ACHN (cell line): ENCODE measurements around the gene CADPS2.

Experiments
- DNase-seq: peaks from one replicate; pipeline ENCODE4 v3.0.0-alpha.2; 2015
- in situ Hi-C: cut with HindIII; loops from 2 replicates; pipeline ENCODE4 v1.10.0; 2017; ENCODE audit warnings: low sequenced_read_pairs, low pct_ligation_motif_present, low pct_unique_long_range_greater_than_20kb

The CADPS2 gene

DNA sequence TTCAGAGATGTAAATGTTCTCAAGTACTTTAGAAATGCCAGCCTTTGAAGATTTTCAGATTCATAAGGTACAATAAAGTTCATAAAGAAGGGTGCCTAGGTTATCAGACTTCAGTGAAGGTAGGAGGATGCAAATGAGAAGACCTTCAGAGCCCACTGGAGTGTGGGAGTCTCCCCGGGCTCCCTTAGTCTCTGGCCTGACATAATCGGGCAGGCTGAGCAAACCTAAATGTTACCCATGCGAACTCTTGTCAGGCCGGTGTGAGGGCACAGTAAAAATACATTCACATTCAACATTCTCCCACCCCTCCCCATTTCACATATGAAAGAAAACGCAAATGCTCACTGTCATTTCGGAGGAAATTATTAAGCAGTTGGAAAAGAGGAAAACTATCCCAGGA lies 479.1 kb downstream of the CADPS2 start:
- in situ Hi-C loops: no loop called here
- DNase-seq: no peak

DNA sequence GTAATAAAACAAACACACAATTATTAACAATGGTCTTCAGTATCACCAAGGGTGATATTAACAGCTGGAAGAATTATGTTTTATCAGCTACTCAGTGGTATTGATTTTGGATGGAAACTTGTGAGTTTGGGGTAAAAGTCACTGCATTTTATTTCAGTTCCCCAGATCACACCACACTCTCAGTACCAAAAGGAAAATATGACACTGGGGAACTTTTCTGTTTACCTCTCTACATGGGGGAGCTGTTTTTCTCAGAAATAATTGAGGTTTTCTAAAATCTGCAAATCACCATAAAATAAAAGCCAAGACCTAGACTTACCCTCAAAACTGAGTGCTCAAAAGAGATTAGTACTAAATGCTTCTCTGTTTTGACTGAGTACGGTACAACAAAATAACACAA lies 483.1 kb downstream of the CADPS2 start:
- DNase-seq: no peak
- in situ Hi-C loops: no loop called here

DNA sequence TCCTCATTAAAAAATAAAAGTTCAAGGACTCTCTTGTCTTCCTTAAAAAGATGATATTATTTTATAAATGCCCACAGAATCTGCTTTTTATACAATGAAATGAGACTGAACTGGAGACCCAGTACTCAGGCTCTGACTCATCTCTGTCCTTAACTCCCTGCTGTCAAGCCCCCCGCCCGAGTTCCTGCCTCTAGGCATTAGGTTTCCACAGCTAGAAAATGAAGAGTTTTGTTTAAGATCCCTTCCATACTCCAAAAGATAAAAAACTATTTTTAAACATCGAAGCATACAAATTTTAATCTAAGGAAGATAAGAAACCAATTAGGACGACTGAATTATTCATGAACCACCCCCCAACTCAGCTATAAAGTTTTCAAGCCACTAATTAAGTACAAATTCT lies 484.0 kb downstream of the CADPS2 start:
- in situ Hi-C loops: no loop called here
- no peak for DNase-seq

DNA sequence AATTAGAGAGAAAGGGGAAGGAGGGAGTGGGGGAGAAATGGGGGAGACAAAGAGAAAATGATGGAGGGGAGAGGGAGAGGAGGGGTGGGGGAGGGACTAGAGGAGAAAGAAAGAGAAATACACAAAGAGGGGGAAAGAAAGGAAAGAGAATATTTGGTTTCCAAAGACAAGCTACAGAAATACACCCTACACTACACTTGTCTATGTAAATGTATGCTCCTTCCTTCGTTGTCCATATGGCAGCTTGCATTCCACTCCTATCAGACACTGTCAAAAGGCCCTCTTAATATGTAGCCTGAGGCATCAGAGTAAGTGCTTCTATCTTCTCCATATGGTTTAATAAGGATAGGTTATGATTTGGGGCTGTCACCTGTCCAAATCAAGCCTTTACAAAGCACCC lies 488.9 kb downstream of the CADPS2 start:
- DNase-seq: no peak
- in situ Hi-C loops: no loop called here

DNA sequence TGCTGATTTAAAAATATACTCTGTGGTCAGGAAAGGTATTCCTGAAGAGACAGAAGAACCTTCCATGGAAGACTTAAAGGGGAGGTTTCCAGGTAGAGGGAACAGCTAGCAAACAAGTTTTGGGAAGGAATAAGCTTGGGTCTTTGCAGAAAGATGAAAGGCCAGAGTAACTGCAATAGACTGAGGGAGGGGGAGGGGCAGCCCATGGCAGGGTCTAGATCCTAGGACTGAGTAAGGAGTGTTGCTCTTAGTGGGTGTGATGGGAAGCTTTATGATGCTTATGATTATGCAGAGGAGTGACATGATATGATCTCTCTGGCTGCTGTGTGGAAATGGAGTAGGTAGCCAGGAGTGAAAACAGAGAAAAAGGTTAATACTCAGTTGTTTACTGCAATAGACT lies 491.7 kb downstream of the CADPS2 start:
- in situ Hi-C loops: no loop called here
- no peak for DNase-seq

DNA sequence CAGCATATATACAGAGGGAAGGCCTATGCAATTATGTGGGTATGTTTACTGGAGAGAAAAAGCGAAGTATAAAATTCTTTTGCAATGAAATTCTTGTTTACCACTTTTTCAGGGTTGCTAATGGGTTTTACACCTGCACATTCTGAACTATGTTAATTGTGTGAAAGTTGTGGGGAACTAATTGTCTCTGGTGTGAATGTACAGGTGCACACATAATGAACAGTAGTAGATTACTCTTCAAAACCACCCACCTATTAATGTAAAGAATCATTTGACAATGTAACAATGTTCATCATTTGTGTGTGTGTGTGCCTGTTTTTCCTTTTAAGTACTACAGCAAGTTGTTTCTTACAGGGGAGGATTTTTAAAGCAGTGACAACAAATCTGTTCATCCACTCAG lies 501.7 kb downstream of the CADPS2 start:
- DNase-seq: no peak
- in situ Hi-C loops: no loop called here

DNA sequence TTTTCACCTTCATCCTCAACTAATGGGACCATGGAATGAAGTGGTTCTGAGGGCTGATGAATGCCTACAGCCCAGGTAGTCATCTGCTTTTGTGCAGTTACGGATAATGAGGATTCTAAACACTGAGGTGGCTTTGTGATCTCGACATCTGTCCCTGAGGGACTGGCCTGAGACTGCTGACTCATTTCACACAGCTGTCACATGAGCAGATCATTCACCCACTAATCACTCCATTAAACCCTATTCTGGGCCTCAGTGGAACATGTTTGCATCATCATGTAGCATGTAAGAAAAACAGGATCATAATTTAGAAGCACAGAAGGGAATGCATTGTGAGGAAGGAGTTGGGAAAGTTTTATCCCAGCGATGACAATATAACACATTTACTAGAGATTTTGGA lies 502.3 kb downstream of the CADPS2 start:
- in situ Hi-C loops: no loop called here
- DNase-seq: no peak

DNA sequence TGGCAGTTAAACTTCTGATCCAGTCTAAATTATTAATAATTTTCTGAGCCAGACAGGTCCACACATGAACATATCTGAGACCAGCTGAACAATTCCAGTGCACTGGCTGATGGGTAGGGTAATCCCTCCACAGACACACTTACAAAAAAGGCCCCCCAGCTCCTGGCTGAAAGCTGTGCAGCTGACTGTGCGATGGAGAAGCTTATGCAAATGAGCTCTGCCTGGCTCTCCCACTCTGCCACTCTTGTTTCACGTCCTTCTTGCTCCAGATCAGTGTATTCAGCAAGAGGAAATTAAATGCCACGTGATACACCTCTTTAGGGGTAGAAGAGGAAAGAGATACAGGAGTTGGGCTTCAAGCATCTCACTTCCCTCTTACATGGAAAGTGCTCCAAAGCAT lies 505.3 kb downstream of the CADPS2 start:
- in situ Hi-C loops: no loop called here
- DNase-seq: no peak

DNA sequence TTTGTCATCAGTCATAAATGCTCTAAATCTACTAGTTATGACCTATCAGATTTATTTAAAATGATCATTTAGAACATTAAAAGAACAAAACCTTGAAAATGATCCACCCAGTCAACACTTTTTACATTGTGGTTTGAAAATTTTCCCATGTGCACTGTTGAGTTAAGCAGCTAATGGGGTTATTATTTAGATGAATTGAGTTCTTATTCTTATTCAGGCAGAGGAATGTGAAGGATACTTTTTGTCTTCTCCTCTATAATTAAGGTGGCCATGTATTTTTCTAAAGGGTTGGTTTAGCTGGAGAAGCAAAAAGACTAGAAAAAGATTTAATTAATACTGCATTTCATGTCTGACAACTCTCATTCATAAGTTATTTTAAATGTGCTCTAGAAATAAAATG lies 506.8 kb downstream of the CADPS2 start:
- DNase-seq: no peak
- in situ Hi-C loops: no loop called here

DNA sequence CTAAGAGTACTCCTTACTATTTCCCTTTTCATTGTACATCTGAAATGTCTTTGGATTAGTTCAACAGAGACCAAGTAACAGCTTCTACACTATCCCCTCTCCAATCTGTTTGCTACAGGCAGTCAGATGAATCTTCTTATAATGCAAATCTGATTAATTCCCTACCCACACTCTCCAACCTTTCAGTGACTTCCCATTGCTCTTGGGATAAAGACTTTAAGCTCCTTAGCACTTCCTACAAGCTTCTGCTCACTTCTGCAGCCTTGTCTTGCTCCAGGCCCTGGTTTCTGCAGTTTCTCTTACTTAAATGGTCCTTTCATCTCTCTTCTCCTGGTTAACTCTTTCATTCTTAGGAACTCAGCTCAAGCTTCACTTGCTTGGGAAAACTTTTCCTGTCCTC lies 516.5 kb downstream of the CADPS2 start:
- no peak for DNase-seq
- in situ Hi-C loops: no loop called here

DNA sequence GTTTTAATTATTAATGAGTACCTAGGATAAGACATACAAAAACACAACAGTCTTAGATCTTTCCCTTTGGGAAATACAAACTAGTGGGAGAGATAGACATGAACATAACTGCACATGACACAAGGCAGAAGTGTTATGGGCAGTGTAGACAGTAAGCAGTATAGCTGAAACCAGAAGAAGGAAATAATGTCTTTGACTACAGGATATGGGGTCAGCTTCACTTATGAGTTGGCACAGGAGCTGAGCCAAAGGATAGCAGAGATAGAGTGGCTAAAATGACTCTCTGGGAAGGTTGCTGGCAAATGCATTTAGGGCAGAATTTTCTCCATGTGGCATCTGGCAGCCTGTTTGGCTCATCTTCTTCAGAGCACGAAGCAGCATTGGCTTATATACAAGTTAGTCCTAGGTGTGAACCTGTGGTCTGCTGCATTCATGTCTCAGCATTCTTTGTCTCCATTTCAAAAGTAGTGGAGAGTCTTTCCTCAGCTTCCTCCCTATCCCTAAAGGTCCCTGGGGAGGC lies 521.4 kb downstream of the CADPS2 start:
- in situ Hi-C loops: no loop called here

DNA sequence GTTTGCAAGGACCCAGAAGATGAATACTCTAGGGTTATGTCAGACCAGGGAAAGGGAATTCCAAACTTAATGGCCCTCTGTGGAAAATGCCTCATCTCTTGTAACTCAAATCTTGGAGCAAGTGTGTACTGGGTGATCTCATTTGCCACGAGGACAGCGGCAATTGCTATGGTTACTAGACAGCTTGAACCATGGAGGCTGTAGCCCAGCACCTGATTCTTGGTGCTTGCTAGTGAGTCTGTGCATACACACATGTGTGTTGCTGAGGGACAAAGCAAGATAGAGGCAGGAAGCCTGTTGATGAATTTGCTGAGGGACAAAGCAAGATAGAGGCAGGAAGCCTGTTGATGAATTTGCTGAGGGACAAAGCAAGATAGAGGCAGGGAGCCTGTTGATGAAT lies 523.1 kb downstream of the CADPS2 start:
- in situ Hi-C loops: no loop called here
- DNase-seq: no peak

More for the DNA sequence above, 521.4 kb downstream of the CADPS2 start:
- no peak for DNase-seq

DNA sequence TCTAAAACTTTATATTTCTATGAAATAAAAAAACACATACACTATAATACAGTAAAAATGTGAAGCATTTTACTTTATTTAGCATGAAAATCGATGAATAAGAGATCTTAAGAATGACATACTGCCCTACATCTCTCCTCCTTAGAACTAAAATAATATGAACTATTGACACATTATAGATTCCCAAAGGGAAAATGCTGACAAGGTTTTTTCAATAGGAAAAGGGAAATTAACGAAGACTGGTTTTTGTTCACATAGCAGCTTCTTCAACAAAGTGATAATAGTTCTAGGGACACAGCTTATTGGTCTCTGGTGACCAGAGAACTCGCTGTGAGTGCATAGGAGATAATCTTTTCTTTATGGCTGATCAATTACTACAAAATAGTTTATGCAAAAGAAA lies 523.8 kb downstream of the CADPS2 start:
- in situ Hi-C loops: no loop called here
- DNase-seq: no peak

DNA sequence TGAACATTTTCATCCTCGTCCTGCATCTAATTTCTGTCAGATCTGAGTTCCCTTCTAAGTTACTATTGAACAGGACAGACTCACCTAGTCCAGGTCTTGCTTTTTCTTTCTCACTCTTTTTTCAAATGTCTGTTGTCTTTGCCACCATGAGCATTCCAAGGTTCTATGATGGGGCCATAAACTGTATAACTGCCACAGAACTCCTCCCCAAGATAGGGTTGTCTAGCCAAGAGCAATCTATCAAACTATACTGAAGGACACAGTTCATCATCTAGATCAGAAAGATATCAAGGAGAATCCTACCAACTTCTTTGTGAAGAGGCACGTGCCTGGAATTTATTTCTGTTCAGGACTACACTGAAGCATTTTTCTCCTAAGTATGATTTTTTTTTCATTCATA lies 531.6 kb downstream of the CADPS2 start:
- in situ Hi-C loops: no loop called here
- DNase-seq: no peak

DNA sequence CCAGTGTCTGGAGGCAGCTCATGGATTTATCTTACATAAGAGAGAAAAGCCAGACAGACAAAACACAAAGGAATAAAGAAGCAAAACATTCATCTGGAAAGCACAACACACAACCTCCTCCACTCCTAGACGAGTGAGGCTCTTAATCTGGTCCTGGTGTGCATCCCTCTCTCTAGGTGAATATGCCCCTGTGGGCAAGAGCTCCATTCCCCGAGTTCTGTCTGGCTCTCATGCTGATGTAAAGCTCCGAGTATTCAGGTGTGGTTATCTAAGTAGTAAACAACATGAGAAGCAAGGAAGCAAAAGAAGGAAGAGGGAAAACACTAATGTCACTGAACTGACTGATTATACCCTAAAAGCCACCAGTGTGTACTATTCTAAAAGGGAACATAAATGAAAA lies 533.8 kb downstream of the CADPS2 start:
- in situ Hi-C loops: no loop called here
- no peak for DNase-seq

DNA sequence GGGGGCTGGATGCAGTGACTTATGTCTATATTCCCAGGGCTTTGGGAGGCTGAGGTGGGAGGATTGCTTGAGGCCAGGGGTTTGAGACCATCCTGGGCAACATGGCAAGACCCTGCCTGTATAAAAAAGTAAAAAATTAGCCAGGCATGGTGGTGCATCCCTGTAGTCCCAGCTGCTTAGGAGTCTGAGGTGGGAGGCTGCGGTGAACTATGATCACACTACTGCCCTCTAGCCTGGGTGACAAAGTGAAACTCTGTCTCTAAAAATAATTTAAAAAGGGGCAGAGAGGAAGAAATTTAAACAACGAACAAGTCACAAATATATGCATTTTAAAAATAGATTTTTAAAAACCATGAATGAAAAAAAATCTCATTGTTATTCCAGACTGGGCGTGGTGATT lies 535.6 kb downstream of the CADPS2 start:
- in situ Hi-C loops: no loop called here

DNA sequence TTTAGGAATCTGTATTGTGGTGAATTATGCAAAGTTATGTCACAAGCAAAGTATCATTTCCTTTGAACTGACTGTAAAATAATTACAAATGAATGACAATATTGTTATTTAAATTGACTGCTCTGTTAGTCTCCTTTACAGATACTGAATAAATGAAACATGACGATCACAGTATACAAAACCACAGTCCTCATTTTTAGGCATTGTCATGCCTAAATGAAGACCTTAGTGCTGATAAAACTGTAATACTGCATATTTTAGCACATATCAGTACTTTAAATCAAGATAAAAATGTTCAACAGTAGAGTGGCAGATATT lies 542.0 kb downstream of the CADPS2 start:
- in situ Hi-C loops: no loop called here
- no peak for DNase-seq

More for the DNA sequence above, 535.6 kb downstream of the CADPS2 start:
- DNase-seq: no peak

DNA sequence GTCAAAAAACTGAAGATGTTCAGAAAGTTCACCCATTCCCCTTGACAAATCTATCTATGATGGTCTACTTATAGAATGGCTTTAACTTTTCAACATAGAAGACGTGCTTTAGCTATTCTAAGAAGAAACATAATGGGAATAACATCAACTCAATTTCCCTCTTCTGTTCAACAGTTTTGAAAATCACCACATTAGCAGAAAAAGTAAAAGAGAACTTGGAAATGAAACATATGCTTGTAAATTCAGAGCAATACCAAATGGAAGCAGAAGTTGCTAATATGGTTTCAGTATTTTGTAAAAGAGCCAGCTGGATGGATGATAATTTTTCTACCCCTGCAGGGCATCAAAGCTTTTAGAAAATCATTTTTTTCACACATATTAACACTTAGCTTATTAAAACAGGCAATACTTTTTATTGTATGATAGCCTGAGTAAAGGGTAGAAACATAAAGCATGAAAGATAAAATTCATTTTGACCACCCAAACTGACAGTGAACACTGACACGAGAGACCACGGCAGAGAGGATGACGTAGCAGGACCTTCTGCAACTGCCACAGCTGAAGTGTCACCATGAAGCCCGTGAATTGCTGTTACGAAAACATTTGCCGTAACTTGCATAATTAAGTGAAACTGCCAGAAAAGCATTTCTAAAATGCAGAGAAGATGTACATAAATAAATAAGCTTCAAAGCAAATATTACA lies 542.5 kb downstream of the CADPS2 start:
- in situ Hi-C loops: no loop called here

DNA sequence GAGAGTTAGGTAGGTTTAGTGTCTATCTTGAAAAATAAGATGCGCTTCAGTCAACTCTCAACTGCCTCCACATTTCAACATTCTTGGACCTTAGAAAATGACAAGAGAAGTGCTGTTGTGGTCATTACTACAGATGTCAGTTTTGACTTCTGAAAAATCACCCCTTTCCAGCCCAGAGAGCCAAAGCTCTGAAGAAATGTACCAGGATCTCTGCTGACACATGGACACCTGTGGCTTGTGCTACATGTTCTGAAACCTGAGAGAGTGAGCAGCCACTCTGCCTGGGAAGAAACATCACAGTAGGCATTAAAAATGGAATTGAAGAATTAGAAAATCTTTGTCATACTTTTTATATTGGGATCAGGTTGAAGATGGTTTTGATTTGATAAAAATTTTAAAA lies 545.8 kb downstream of the CADPS2 start:
- DNase-seq: no peak
- in situ Hi-C loops: no loop called here

More for the DNA sequence above, 542.5 kb downstream of the CADPS2 start:
- no peak for DNase-seq

DNA sequence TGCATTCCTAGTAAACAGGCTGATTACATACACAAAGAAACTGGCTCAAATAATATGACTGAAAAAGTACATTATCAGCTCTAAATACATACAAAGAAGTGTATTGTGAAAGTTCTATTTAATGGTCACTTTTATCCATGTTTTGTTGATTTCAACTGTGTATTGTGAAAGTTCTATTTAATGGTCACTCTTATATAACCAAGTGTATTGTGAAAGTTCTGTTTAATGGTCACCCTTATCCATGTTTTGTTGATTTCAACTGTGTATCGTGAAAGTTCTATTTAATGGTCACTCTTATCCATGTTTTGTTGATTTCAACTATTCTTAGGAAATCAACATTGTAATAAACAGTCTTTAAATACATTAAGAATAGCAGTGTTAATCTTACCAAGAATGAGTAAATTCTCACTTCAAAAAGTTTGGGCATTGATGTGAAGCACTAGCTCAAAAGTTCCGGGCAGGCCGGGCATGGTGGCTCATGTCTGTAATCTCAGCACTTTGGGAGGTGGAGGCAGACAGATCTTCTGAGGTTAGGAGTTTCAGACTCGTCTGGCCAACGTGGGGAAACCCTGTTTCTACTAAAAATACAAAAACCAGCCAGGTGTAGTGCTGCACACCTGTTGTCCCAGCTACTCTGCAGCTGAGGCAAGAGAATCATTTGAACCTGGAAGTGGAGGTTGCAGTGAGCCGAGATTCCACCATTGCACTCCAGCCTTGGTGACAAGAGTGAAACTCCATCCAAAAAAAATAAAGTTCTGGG lies 546.9 kb downstream of the CADPS2 start:
- in situ Hi-C loops: no loop called here
- no peak for DNase-seq
